ENCODE results near the gene AMY1B.
"Not testable (repeated sequence)": the region's sequence is repeated elsewhere in the genome, so short reads cannot be mapped to it uniquely, and the experiment has no call there.

Gene AMY1B

DNA sequence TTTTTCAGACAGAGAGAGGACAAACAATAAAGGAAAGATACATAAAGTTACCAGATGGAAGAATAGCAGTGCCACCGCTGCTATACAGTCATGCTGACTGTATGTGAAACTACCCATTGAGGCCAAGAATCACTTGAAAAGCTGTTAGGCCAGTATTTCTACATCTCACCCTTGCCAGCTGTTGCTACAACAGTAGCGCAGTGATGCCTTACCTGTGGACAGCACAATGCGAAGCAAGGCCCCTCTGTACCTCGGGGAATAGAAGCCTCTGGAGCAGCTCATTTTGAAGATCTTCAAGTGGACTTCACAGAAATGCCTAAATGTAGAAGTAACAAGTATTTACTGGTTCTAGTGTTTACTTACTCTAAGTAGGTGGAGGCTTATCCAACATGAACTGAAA lies 4.7 kb upstream of the AMY1B start:
- not testable (repeated sequence) for H3K79me2 ChIP-seq (ENCODE audit: low read length); H3K27ac ChIP-seq (ENCODE audit: low read length); H3K9ac ChIP-seq (ENCODE audit: low read length); H3K4me2 ChIP-seq (ENCODE audit: low read length); H3K4me3 ChIP-seq (ENCODE audit: low read length); H3K9me3 ChIP-seq (ENCODE audit: insufficient read depth, low read length); H2AFZ ChIP-seq (ENCODE audit: low read depth, low read length); H3K36me3 ChIP-seq (replicated peaks; ENCODE audit: low read depth, low read length); H3K4me1 ChIP-seq (ENCODE audit: low read length); H4K20me1 ChIP-seq (ENCODE audit: insufficient read depth, low read length); H3K27me3 ChIP-seq (ENCODE audit: low read depth, low read length)

DNA sequence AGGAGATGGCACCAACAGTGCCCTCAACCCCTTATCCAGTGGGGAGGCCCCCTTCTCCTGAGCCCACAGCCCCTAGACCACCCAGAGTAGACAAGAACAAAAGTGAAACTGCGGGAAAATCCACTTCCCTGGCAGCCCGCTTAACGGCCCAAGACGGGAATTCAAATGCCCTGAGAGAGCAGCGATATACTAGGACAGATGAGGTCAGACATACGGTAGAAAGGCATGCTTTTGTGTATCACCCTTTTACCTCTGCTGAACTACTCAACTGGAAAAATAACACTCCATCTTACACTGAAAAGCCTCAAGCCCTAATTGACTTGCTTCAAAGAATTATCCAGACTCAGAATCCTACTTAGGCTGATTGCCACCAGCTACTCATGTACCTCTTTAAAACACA lies 1.4 kb upstream of the AMY1B start:
- H3K9ac ChIP-seq (ENCODE audit: low read length); H3K4me1 ChIP-seq (ENCODE audit: low read length); H3K27me3 ChIP-seq (ENCODE audit: low read depth, low read length); H2AFZ ChIP-seq (ENCODE audit: low read depth, low read length); H3K36me3 ChIP-seq (replicated peaks; ENCODE audit: low read depth, low read length); H3K4me3 ChIP-seq (ENCODE audit: low read length); H3K4me2 ChIP-seq (ENCODE audit: low read length); H3K27ac ChIP-seq (ENCODE audit: low read length); H3K79me2 ChIP-seq (ENCODE audit: low read length); H3K9me3 ChIP-seq (ENCODE audit: insufficient read depth, low read length); H4K20me1 ChIP-seq (ENCODE audit: insufficient read depth, low read length): not testable (repeated sequence)

GRCh38 chr1:103676335-103676734 lies 19.7 kb downstream of the AMY1B start:
- H3K27ac ChIP-seq (ENCODE audit: low read length); H3K36me3 ChIP-seq (replicated peaks; ENCODE audit: low read depth, low read length); H3K9ac ChIP-seq (ENCODE audit: low read length); H4K20me1 ChIP-seq (ENCODE audit: insufficient read depth, low read length); H2AFZ ChIP-seq (ENCODE audit: low read depth, low read length); H3K4me3 ChIP-seq (ENCODE audit: low read length); H3K4me1 ChIP-seq (ENCODE audit: low read length); H3K27me3 ChIP-seq (ENCODE audit: low read depth, low read length); H3K4me2 ChIP-seq (ENCODE audit: low read length); H3K79me2 ChIP-seq (ENCODE audit: low read length); H3K9me3 ChIP-seq (ENCODE audit: insufficient read depth, low read length): not testable (repeated sequence)

DNA sequence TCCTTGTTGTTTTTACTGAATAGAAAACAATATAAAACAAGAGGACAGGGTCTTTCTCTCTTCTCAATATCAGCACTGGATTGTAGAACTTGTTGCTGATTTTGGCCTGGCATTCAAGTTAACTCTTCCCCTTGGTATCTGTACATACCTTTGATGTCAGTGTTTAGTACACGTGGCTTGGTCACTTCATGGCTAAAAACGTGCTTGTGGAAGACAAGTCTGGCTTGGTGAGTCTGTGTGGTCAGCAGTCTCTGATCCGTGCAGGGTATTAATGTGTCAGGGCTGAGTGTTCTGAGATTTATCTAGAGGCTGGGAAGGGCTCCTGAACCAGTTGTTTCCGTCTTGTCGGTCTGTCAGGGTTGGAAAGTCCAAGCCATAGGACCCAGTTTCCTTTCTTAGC lies 40.5 kb downstream of the AMY1B start, which contains the start of gene AMY1A:
TSS of gene AMY1A (plus strand) at position 301 of the 400 bp plus-strand sequence. CDS start 571 bp downstream, outside the sequence.
- not testable (repeated sequence) for H3K27ac ChIP-seq (ENCODE audit: low read length); H3K4me2 ChIP-seq (ENCODE audit: low read length); H2AFZ ChIP-seq (ENCODE audit: low read depth, low read length); H3K4me1 ChIP-seq (ENCODE audit: low read length); H3K79me2 ChIP-seq (ENCODE audit: low read length); H3K36me3 ChIP-seq (replicated peaks; ENCODE audit: low read depth, low read length); H3K9ac ChIP-seq (ENCODE audit: low read length); H4K20me1 ChIP-seq (ENCODE audit: insufficient read depth, low read length); H3K27me3 ChIP-seq (ENCODE audit: low read depth, low read length); H3K9me3 ChIP-seq (ENCODE audit: insufficient read depth, low read length); H3K4me3 ChIP-seq (ENCODE audit: low read length)

GRCh38 chr1:103654133-103654532 lies 41.9 kb downstream of the AMY1B start:
- H3K4me3 ChIP-seq (ENCODE audit: low read length); H3K9ac ChIP-seq (ENCODE audit: low read length); H3K4me2 ChIP-seq (ENCODE audit: low read length); H3K4me1 ChIP-seq (ENCODE audit: low read length); H4K20me1 ChIP-seq (ENCODE audit: insufficient read depth, low read length); H3K79me2 ChIP-seq (ENCODE audit: low read length); H3K9me3 ChIP-seq (ENCODE audit: insufficient read depth, low read length); H3K27ac ChIP-seq (ENCODE audit: low read length); H2AFZ ChIP-seq (ENCODE audit: low read depth, low read length); H3K36me3 ChIP-seq (replicated peaks; ENCODE audit: low read depth, low read length); H3K27me3 ChIP-seq (ENCODE audit: low read depth, low read length): not testable (repeated sequence)

GRCh38 chr1:103650889-103651288 lies 45.1 kb downstream of the AMY1B start:
- H3K4me1 ChIP-seq (ENCODE audit: low read length); H3K79me2 ChIP-seq (ENCODE audit: low read length); H3K4me3 ChIP-seq (ENCODE audit: low read length); H3K9me3 ChIP-seq (ENCODE audit: insufficient read depth, low read length); H2AFZ ChIP-seq (ENCODE audit: low read depth, low read length); H3K36me3 ChIP-seq (replicated peaks; ENCODE audit: low read depth, low read length); H3K27ac ChIP-seq (ENCODE audit: low read length); H3K4me2 ChIP-seq (ENCODE audit: low read length); H4K20me1 ChIP-seq (ENCODE audit: insufficient read depth, low read length); H3K27me3 ChIP-seq (ENCODE audit: low read depth, low read length); H3K9ac ChIP-seq (ENCODE audit: low read length): not testable (repeated sequence)

GRCh38 chr1:103650305-103650704 lies 45.7 kb downstream of the AMY1B start:
- not testable (repeated sequence) for H3K9me3 ChIP-seq (ENCODE audit: insufficient read depth, low read length); H3K4me2 ChIP-seq (ENCODE audit: low read length)

GRCh38 chr1:103643908-103644307 lies 52.1 kb downstream of the AMY1B start:
- H3K9ac ChIP-seq (ENCODE audit: low read length); H3K79me2 ChIP-seq (ENCODE audit: low read length); H3K4me3 ChIP-seq (ENCODE audit: low read length); H3K4me2 ChIP-seq (ENCODE audit: low read length); H3K4me1 ChIP-seq (ENCODE audit: low read length); H3K36me3 ChIP-seq (replicated peaks; ENCODE audit: low read depth, low read length); H3K27ac ChIP-seq (ENCODE audit: low read length); H2AFZ ChIP-seq (ENCODE audit: low read depth, low read length); H3K27me3 ChIP-seq (ENCODE audit: low read depth, low read length); H4K20me1 ChIP-seq (ENCODE audit: insufficient read depth, low read length); H3K9me3 ChIP-seq (ENCODE audit: insufficient read depth, low read length): not testable (repeated sequence)

More at GRCh38 chr1:103650305-103650704, 45.7 kb downstream of the AMY1B start:
- H3K4me3 ChIP-seq (ENCODE audit: low read length); H3K79me2 ChIP-seq (ENCODE audit: low read length); H4K20me1 ChIP-seq (ENCODE audit: insufficient read depth, low read length); H3K27ac ChIP-seq (ENCODE audit: low read length); H3K27me3 ChIP-seq (ENCODE audit: low read depth, low read length); H3K4me1 ChIP-seq (ENCODE audit: low read length); H3K9ac ChIP-seq (ENCODE audit: low read length); H2AFZ ChIP-seq (ENCODE audit: low read depth, low read length); H3K36me3 ChIP-seq (replicated peaks; ENCODE audit: low read depth, low read length): not testable (repeated sequence)

DNA sequence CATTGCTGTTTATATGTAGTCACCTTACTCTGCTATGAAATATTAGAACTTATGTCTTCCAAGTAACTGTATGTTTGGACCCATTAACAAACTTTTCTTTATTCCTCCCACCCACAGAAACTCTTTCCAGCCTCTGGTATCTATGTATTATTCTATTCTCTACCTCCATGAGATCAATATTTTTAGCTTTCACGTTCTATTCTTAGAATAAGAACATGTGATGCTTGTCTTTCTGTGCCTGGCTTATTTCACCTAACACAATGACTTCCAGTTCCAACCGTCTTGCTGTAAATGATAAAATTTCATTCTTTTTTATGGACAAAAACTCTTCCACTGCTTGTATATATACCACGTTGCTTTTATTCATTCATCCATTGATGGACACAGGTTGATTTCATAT lies 54.8 kb downstream of the AMY1B start:
- H3K9ac ChIP-seq (ENCODE audit: low read length): not testable (repeated sequence)

More for the DNA sequence above, 54.8 kb downstream of the AMY1B start:
- H3K4me1 ChIP-seq (ENCODE audit: low read length); H3K9me3 ChIP-seq (ENCODE audit: insufficient read depth, low read length); H2AFZ ChIP-seq (ENCODE audit: low read depth, low read length); H3K36me3 ChIP-seq (replicated peaks; ENCODE audit: low read depth, low read length); H3K27ac ChIP-seq (ENCODE audit: low read length); H3K27me3 ChIP-seq (ENCODE audit: low read depth, low read length); H3K4me3 ChIP-seq (ENCODE audit: low read length); H3K79me2 ChIP-seq (ENCODE audit: low read length); H4K20me1 ChIP-seq (ENCODE audit: insufficient read depth, low read length); H3K4me2 ChIP-seq (ENCODE audit: low read length): not testable (repeated sequence)
